ENCODE measurements around the gene RFC1.

RFC1 gene

GRCh38 chr4:39291686-39292085 is 74.5 kb downstream of the RFC1 start:
- no peak overlapping the region for H3K27ac ChIP-seq (replicated peaks)
- no peak overlapping the region for H3K4me3 ChIP-seq (replicated peaks; ENCODE audit: insufficient read depth, low read length)
- no peaks in the 10 kb centered on the region for H3K27me3 ChIP-seq (ENCODE audit: insufficient read depth, poor library complexity, severe bottlenecking)
- TF ChIP-seq GABPA (IDR thresholded peaks at IDR 0.05; ENCODE audit: low read depth) (no peak), CTCF (IDR thresholded peaks at IDR 0.05; ENCODE audit: insufficient read depth, low read length) (no peak), REST (IDR thresholded peaks at IDR 0.05; ENCODE audit: insufficient replicate concordance, low read depth) (no peak), SPI1 (IDR thresholded peaks at IDR 0.05; ENCODE audit: borderline replicate concordance, low read depth) (no peak), POLR2AphosphoS5 (IDR thresholded peaks at IDR 0.05; ENCODE audit: low read depth) (no peak)
- no peak for DNase-seq (ENCODE audit: low read depth in 1 of 2, low spot score in 1 of 2)

GRCh38 chr4:39287223-39287622 is 78.9 kb downstream of the RFC1 start:
- Histone ChIP-seq H3K27me3 (ENCODE audit: insufficient read depth, poor library complexity, severe bottlenecking) (no peaks in the 10 kb centered on the region), H3K4me3 (replicated peaks; ENCODE audit: insufficient read depth, low read length) (no peak overlapping the region), H3K27ac (replicated peaks) (no peak overlapping the region)
- no peak for DNase-seq (ENCODE audit: low read depth in 1 of 2, low spot score in 1 of 2)
- TF ChIP-seq GABPA (IDR thresholded peaks at IDR 0.05; ENCODE audit: low read depth) = no peak
- no peak for TF ChIP-seq POLR2AphosphoS5 (IDR thresholded peaks at IDR 0.05; ENCODE audit: low read depth)
- no peak for TF ChIP-seq REST (IDR thresholded peaks at IDR 0.05; ENCODE audit: insufficient replicate concordance, low read depth)
- TF ChIP-seq SPI1 (IDR thresholded peaks at IDR 0.05; ENCODE audit: borderline replicate concordance, low read depth) = no peak
- TF ChIP-seq CTCF (IDR thresholded peaks at IDR 0.05; ENCODE audit: insufficient read depth, low read length) = no peak

- no peak for TF ChIP-seq SPI1 (IDR thresholded peaks at IDR 0.05; ENCODE audit: borderline replicate concordance, low read depth)
- no peak for TF ChIP-seq REST (IDR thresholded peaks at IDR 0.05; ENCODE audit: insufficient replicate concordance, low read depth)
- TF ChIP-seq POLR2AphosphoS5 (IDR thresholded peaks at IDR 0.05; ENCODE audit: low read depth) = no peak
- TF ChIP-seq CTCF (IDR thresholded peaks at IDR 0.05; ENCODE audit: insufficient read depth, low read length) = no peak
- no peak for TF ChIP-seq GABPA (IDR thresholded peaks at IDR 0.05; ENCODE audit: low read depth)
- no peak overlapping the region for H3K27ac ChIP-seq (replicated peaks)
- no peak overlapping the region for H3K4me3 ChIP-seq (replicated peaks; ENCODE audit: insufficient read depth, low read length)
- no peaks in the 10 kb centered on the region for H3K27me3 ChIP-seq (ENCODE audit: insufficient read depth, poor library complexity, severe bottlenecking)
- DNase-seq (ENCODE audit: low read depth in 1 of 2, low spot score in 1 of 2) = no peak
Measured at GRCh38 chr4:39286263-39286662, 79.9 kb downstream of the RFC1 start.

Data from HL-60 (cell line).